Measurements from ENCODE around the gene BPIFB1.

Gene BPIFB1

DNA sequence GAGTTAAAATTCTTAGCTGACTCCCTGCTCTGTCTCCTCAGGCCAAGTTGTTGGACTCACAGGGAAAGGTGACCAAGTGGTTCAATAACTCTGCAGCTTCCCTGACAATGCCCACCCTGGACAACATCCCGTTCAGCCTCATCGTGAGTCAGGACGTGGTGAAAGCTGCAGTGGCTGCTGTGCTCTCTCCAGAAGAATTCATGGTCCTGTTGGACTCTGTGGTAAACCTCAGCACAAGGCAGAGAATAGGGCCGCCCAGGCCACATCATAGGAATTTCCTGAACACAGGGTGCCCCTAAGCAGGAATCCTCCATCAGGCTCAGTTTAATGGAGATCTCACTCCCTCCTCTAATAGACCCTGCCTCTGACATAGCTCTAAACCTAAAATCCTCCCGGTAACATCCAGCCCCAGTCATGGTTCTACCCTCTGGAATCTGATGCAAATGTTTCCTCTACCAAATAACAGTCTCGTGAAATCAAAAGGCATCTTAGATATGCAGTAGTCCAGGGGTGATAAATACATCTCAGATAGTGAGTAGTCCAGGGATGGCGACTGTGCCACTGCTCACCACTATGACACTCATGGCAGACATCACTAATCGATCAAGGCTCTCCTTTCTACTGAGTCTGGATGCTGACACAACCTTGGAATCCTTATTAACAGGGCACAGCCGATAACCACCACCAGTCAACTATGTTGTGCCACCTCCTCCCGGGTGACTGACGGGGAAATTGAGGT is 18.3 kb downstream of the BPIFB1 start:
- no peak for DNase-seq

DNA sequence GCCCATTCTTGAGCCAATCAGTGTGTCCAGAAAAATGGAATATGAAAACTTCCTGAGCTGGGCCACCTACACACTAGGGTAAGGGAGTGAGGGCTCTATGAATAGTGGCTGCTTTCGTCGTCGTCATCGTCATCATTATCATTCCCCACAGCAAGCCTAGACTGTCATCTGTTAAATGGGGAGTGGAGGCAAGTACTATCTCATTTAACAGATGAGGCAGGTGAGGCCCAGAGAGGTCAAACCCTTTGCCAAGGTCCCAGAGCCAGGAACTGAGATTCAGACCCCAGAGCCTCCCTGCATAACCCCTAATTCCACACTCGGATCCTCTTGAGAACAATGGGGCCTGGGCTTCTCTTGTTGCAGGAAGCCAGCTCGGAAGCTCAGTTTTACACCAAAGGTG is 20.6 kb downstream of the BPIFB1 start:
- DNase-seq: no peak

DNA sequence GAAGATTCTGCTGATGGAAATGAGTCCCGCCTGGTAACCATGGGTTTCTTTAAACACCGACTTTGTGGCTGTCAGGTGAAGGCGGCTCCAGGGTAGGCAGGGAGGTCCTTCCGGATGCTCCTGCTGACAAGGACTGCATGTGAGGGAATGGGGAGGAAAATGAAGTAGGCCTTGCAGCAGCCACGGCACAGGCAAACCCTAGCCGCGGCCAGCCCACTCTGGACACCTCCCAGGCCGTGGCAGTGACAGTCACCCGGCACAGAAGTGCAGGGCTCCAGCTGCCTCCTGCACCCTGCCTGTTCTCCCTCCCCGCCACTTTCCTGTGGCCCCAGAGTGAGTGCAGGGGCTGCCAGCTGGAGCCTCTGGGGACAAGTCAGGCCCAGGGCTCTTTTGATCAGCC is 21.0 kb downstream of the BPIFB1 start:
- DNase-seq: no peak

DNA sequence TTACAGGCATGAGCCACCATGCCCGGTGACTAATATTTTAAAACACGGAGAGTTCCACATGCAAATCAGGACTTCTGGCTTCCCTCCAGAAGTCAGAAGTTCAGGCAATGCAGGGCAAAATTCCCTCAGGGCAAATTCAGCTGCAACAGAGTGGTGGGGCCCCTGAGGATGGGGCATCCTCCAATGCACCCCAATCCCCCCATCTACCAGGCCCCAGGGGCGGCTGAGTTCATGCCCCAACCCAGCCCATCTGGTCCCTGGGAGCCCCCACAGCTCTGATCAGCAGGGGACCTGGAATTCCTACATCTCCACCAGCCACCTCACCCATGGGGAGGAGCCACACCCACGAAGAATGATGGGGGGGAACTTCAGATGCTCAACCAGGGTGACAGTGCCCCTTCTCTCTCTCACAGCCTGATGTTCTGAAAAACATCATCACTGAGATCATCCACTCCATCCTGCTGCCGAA is 22.6 kb downstream of the BPIFB1 start:
- DNase-seq: no peak

DNA sequence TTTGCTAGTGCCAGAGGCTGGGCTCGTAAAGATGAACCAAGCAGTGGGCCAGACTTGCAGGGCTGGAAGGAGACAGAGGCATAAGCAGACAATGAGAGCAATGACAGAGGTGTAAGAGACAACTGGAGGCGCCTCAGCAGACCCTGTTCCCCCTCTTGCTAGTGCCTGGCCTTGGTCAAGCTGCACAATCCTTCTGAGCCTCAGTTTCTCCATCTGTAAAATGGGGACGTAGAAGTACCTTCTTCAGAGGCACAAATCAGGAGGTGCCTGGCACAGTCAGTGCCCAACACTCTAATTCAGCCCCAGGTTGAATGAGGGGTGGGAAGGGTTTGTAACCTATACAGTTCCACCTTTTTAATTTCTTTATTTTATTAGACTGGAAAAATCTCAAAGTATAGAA is 23.2 kb downstream of the BPIFB1 start:
- DNase-seq: no peak

DNA sequence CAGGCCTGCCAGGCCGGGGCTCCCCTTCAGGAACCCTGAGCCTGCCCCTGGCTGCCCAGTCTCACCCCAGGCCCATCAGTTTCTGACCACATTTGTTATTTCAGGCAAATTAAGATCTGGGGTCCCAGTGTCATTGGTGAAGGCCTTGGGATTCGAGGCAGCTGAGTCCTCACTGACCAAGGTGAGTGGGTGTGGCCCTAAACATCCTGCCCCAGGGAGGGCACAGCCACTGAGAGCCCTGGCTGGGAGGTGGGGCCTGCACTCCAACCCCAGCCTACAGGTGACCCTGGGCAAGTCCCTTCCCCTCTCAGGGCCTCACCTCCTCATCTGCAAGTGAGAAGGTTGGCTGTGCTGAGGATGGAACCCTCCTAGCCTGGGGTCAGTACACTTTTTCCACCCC is 23.8 kb downstream of the BPIFB1 start:
- no peak for DNase-seq

DNA sequence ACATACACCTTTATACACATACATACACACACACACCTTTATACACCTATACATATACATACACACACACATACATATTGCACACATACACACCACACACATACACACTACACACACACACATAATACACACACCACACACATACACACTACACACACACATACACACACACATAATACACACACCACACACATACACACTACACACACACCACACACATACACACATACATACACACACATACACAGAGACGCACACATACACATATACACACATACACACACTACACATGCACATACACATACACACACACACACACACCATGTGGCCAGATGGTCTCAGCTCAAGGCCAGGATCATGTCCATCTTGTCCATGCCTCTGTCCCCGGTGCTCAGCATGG is 25.7 kb downstream of the BPIFB1 start:
- DNase-seq: no peak

DNA sequence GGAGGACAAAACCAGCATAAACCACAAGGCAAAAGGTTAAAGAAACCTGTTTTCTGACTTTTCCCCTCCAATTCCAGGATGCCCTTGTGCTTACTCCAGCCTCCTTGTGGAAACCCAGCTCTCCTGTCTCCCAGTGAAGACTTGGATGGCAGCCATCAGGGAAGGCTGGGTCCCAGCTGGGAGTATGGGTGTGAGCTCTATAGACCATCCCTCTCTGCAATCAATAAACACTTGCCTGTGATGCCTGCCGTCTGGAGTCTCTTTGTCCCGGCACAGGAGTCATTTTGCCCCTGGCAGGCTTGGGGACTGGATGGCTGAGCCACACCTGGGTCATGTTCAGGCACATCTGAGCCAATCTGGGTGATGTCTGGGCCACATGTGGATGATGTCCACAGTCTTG is 26.6 kb downstream of the BPIFB1 start:
- no peak for DNase-seq

DNA sequence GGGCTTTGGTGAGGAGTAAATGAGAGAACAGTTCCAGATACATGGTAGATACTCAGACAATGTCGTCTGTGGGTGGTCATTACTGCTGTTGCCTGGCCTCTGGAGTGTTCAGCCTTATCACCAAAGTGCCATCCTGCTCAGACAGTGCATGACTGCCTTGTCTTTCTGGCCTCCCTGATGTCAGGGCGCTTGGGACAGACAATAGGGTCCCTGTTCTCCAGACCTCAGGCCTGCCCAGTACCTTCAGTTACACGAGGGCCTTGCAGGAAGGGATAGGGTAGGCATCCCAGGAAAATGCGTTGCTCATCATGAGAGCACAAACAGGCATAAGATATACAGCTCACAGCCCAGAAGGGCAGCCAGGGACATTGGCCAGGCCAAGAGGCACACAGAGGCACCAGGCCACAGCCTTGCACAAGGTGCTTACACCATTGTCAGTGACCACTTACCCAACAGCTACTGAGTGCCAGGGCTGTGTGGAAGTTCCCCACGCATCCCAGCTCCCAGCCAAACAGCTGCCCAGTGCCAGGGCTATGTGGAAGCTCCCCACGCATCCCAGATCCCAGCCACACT is 27.4 kb downstream of the BPIFB1 start:
- DNase-seq: no peak

DNA sequence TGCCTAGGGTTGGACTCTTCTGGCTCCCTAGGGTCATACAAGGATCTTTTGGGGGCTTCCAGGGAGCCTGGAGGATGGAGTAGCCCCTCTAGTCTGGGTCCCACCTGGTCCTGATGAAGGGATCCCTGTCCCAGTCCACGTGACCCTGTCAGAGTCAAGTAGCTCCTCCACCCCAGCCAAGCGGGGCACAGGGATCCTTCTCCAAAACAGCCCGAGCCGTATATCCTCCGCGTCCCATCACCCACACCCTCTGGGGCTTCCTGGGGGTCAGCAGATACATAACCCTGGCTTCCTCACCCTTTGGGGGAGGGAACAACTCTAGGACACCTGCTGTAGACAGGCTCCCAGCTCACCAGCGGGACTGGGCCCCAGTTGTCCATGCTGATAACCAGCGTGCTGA is 28.0 kb downstream of the BPIFB1 start:
- DNase-seq: no peak

DNA sequence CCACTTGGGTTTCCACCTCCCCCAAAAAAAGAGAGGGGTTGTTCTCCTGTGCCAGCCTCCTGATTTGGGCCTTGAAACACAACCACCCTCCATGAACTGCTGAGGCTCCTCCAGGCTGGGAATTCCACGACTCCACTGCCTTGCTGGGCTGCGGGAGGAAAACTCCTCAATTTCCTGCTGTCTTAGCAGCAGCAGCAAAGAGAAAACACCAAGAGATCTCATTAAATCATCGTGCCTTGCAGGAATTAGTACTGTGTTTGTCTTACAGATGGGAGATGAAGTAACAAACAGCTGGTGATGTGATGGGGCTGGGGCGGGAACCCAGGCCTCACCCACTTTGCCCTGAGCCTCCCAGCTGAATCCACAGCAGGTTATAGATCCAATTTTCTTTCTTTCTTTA is 29.0 kb downstream of the BPIFB1 start:
- DNase-seq: no peak

DNA sequence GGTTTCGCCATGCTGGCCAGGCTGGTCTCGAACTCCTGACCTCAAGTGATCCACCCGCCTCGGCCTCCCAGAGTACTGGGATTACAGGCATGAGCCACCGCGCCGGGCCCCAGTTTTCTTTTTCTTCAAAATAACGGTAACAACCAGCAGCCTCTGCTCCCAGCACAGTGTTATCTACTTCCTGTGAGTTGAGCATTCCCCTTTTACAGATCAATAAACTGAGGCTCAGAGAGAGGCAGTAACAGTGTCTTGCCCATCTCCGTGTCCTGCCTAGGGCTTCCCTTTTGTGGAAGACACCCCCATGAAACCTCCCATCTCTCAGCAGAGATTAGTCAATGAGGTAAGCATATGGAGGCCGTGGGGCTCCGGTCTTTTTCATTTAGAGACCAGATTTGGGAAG is 29.6 kb downstream of the BPIFB1 start:
- DNase-seq: no peak

DNA sequence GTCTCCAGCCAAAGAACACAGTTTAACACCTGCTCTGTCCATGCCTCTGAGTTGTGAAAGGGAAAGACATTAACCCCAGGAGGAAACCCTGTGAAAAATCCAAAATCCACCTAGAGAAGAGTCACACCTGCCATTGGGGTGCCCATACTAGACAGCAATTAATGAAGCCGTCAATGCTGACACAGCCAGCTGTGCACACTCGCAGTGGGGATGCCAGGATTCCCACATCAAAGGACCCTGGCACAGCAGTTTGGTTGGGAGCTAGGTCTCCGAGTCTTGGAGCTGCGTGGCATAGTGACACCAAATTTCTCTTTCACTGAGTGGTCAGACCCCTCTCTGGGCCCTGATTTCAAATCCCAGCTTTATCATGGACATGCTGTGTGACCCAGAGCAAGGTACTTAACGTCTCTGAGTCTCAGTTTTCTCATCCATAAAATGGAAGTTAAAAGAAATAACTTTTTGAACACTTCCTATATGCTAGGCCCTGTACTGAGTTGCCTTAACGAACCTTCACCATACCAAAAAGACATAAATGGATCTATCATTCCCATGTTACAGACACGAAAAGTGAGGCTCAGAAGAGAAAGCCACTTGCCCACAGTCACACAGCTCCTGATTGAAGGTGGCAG is 30.8 kb downstream of the BPIFB1 start:
- DNase-seq: no peak

DNA sequence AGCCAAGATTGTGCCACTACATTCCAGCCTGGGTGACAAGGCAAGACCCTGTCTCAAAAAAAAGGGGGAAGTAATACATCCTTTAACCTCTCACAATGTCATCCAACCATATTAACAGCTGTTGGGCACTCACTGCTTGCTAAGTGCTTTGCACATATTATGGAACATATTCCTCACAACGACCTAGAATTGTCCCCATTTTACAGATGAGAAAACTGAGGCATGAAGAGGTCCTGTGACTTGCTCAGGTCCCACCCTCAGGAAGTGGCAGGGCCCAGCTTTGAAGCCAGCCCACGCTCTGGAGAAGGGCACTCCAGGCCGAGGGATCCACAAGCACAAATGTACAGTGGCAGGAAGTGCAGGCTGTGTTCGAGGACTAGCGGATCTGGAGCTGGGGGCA is 33.3 kb downstream of the BPIFB1 start:
- DNase-seq: no peak

DNA sequence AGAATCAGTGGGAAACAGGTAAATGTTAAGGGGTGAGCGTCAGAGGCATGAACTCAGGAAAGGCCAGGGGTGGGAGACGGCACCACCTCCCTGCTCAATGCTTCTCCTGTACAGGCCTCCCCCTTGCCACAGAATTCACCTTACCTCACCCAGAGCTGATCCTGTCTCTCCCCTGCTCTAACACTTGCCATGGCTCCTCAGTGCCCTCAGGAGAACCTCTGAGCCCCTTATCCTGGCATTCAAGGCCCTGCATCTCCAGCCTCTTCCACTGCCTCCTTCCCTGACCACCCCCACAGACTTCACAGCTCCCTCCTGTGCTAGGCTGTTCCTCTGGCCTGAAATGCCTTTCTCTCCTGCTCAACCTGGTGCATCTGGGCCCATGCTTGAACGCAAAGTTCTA is 33.9 kb downstream of the BPIFB1 start:
- no peak for DNase-seq

DNA sequence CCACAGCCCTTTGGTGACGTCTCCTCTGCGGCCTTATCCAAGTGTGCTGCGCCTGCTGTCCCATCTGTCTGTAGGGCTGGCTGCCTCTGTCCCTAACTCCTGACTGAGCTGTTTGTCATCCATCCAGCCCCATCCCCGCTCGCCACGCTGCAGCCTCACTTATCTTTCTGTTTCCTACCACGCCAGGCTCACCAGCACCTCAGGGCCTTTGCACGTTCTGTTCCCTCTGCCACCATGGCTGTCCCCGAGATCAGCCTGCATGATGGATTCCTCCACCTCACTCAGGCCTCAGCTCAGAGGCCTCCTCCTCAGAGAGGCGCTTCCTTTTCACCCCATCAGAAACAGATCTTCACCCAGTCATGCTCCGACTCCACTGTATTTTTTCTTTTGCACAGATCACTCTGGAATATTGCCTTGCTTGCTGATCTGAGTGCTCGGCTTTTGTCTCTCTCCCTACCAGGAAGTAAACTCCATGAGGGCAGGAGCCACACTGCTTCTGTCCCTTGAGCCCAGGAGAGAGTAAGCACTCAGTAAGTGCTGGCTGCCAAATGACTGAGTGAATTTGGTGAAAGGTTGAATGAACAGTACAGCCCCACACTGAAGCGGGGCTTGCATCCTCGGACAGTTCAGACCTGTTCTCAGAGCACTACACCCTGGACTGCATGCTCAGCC is 34.5 kb downstream of the BPIFB1 start:
- DNase-seq: no peak

DNA sequence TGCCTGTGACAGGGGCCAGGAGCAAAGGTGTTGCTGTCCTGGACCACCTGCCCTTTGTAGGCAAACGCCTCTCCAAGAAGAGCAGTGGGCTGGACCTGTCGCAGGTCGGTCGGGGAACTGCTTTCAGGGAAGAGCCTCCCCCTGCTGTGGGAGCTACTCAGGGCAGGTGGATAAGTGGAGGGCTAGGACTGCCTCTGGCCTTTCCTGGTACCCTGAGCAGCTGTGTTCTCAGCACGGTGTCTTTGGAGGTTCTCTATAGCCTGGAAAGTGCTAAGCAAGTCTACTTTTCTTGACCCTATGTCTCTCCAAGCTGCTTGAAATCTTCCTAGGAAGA is 35.0 kb downstream of the BPIFB1 start:
- DNase-seq: no peak

DNA sequence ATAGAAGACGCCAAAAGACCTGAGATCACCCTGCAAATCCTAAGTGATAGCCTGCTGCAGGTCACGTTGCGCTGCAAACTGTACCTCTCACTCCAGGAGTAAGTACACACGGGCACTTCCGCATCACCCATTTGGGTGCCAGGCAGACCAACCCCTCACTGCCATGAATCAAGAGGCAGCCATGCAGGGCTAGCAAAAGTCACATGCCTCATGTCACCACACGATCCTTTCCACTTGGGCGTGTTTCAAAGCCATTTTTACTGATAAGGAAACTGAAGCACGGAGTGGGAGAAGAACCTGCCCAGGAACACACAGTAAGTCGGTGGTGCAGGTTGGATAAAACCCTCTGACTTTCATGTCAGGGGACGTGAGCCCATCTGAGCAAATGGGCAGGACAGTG is 37.0 kb downstream of the BPIFB1 start:
- no peak for DNase-seq

DNA sequence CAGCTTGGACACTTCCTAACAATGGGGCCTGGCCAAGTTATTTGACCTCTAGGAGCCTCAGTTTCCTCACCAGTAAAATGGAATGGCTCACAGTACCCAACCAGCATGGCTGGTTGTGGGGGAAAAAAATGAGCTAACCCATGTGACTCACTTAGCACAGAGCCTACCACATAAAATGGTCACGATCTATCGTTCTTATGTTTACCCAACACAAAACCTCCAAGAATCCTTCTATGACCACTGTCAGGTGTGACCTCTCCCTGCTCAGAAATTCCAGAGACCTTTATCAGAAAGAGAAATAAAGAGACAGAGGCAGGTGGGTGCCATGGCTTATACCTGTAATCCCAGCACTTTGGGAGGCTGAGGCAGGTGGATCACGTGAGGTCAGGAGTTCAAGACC is 39.4 kb downstream of the BPIFB1 start:
- DNase-seq: no peak

DNA sequence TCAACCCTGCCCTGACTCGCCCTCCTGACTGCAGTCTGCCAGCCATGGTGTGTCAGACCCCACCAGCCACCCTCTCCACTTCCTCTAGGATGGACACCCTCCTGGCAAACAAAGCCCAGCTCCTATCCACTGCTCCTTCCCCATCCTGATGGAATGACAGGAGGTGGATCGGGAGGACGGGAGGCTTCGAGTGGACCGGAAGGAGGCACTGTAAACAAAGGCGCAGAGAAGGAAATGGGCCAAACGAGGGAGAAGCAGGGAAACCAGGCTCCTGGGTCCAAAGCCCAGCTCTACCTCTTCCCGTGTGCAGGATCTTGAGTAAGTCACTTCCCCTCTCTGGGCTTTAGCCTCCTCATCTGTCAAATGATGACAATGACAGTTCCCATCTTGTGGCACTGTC is 40.2 kb downstream of the BPIFB1 start:
- no peak for DNase-seq

DNA sequence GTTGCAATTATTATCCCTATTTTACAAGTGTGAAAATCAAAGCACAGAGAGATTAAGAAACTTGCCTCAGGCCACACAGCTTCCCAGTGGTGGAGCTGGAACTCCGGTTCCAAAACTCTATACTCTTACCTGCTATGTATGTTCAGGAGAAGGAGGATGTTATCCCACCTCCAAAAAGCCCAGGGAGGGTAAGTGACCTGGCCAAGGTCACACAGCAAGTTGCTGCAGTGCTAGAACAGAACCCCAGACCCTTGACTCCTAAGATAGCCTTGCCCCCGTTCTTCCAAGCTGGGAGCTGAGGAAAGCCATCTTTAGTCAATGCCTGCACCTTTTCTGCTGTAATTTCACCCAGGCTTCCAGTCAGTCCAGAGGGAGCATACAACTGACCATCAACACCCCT is 42.3 kb downstream of the BPIFB1 start:
- no peak for DNase-seq

DNA sequence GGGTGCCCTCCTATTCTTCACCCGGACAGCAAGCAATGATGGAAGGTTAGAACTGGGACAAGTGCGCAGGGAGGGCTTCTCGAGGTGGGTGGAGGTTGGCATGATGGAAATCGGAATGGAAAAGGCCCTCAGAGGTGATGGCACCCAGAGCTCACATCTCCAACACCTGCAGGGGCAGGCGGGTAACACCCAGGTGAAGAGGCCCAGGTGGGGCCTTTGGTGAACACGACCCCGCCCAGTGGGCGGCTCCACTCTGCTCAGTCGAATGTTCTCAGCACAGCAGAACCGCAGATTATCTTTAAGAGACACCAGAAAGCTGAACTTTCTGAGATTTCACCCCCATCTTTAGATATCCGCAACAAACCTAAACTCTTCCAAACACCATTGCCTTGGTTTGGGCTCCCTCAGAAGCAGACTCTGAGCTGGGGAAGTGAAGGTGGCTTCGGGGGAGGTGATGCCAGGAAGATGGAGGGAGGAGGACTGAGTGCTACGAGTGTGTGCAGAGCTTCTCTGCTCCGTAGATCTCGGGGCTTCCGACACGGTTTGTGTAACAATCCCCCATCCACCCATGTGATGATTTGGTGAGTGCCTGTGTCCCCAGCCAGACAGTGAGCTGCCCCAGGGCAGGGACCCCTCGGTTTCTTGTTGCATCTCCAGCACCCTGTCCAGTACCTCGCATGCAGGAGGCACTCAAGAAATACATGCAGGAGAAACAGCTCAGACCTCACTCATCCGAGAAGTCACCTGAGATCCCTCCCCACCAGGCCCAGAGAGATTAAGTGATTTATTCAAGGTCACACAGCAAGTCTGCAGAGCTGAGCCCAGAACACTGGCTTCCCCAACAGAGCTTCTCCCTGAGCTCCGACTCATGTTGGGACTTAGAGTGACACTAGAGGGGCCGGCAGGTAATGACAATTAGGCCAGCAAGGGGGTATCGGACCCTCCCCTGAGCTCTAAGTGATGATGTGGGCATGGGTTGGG is 45.4 kb downstream of the BPIFB1 start:
- DNase-seq: no peak

DNA sequence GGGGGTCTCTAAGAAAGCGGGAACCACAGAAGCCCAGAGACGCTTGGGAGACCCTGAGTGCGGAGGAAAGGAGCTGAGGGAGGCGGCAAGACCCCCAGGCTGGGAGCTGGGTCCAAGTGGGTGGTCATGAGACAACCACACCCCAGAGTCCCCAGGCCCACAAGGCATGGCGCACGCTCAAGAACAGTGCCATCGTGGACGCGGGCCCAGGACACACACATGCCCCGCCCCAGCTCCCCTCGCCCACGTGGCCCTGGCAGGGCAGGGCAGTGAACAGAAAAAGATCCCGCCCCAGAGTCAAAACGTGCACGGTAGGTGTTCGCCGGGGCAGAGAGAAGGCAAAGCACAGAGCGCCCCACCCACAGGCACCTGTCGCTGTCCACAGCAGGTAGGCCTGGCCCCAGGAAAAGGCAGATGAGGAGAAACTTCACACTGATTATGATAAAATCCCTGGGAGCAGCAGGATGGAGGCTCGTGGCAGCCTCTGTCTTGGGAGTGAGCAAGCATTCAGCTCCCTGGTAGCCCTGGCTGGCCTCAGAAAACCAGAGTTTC is 50.0 kb downstream of the BPIFB1 start:
- DNase-seq: no peak
